HEK293T (cell line): ENCODE data around the gene IGIP.

Experiments used
- CTCF ChIA-PET: fragments of 350-600 bp; formaldehyde crosslinking; extraction: SDS; loops from one replicate; lab custom pipeline; 2021; ENCODE audit warnings: antibody characterized with exemption, inconsistent platforms; lab: Yijun Ruan, JAX
- POLR2A ChIA-PET: fragments of 350-600 bp; formaldehyde crosslinking; extraction: SDS; loops from one replicate; lab custom pipeline; 2020; ENCODE audit warnings: antibody characterized with exemption, inconsistent platforms; lab: Yijun Ruan, JAX
- DNase-seq: peaks from one replicate; pipeline ENCODE4 v3.0.0; 2012; ENCODE audit warnings: mixed read lengths; ENCODE audit errors: extremely low spot score
- ARNT ChIP-seq: fragments of 450-650 bp; IDR thresholded peaks from 2 replicates; pipeline ENCODE4 v1.6.1; 2017; ENCODE audit warnings: mild to moderate bottlenecking
- BHLHE40 ChIP-seq: fragments of 450-650 bp; IDR thresholded peaks from 2 replicates; pipeline ENCODE4 v1.6.1; 2016; ENCODE audit warnings: mild to moderate bottlenecking, moderate library complexity, borderline replicate concordance
- CTBP1 ChIP-seq: fragments of 450-650 bp; IDR thresholded peaks from 2 replicates; pipeline ENCODE4 v1.6.1; 2016; ENCODE audit warnings: borderline replicate concordance
- ELF4 ChIP-seq: fragments of 450-650 bp; IDR thresholded peaks from 2 replicates; pipeline ENCODE4 v1.6.1; 2017; ENCODE audit warnings: antibody characterized with exemption
- FOXA1 ChIP-seq: fragments of 450-650 bp; IDR thresholded peaks from 2 replicates; pipeline ENCODE4 v1.6.1; 2016; ENCODE audit warnings: mild to moderate bottlenecking
- FOXK2 ChIP-seq: fragments of 450-650 bp; IDR thresholded peaks from 2 replicates; pipeline ENCODE4 v1.6.1; 2016; ENCODE audit warnings: mild to moderate bottlenecking
- FOXM1 ChIP-seq: fragments of 450-650 bp; IDR thresholded peaks from 2 replicates; pipeline ENCODE4 v1.6.1; 2017; ENCODE audit warnings: mild to moderate bottlenecking, borderline replicate concordance
- HDGF ChIP-seq: fragments of 450-650 bp; IDR thresholded peaks from 2 replicates; pipeline ENCODE4 v1.6.1; 2017; ENCODE audit warnings: antibody characterized with exemption, borderline replicate concordance
- L3MBTL2 ChIP-seq: fragments of 450-650 bp; conservative IDR thresholded peaks from 2 replicates; pipeline ENCODE4 v1.6.1; 2016; ENCODE audit warnings: mild to moderate bottlenecking
- LEF1 ChIP-seq: fragments of 450-650 bp; IDR thresholded peaks from 2 replicates; pipeline ENCODE4 v1.6.1; 2017; ENCODE audit warnings: mild to moderate bottlenecking, borderline replicate concordance
- NFRKB ChIP-seq: fragments of 450-650 bp; IDR thresholded peaks from 2 replicates; pipeline ENCODE4 v1.6.1; 2016; ENCODE audit warnings: mild to moderate bottlenecking, moderate library complexity
- SP1 ChIP-seq: fragments of 450-650 bp; IDR thresholded peaks from 2 replicates; pipeline ENCODE4 v1.6.1; 2017
- SUZ12 ChIP-seq: fragments of 450-650 bp; IDR thresholded peaks from 2 replicates; pipeline ENCODE4 v1.6.1; 2016; ENCODE audit warnings: mild to moderate bottlenecking
- TARDBP ChIP-seq: fragments of 450-650 bp; IDR thresholded peaks from 2 replicates; pipeline ENCODE4 v1.6.1; 2016
- ZNF384 ChIP-seq: fragments of 450-650 bp; IDR thresholded peaks from 2 replicates; pipeline ENCODE4 v1.6.1; 2016
- TF ChIP-seq, protein P1 (sequence below): fragments of 450-650 bp; IDR thresholded peaks from 2 replicates; pipeline ENCODE4 v1.6.1; 2016

Gene IGIP

DNA sequence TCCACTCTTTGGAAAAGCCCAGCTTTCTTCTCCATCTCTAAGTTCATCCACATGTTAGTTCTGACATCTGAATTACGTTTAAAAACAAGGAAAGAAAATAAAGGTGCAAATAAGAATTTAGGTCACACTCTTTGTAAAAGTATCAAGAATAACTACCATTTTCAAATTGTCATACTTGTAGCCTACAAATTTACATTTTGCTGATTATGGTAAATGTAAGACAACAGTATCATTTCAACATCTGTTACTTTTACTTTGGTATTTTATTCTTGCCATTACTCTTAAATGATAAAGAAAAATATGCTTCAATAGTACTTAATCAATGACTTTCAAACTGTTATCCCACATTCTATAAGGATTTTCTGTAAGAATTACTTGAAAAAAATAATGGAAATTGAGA is 21.6 kb upstream of the IGIP start:
- no peak for DNase-seq
- ChIA-PET POLR2A (no interaction called here), CTCF (no interaction called here)
- TF ChIP-seq, protein P1, sequence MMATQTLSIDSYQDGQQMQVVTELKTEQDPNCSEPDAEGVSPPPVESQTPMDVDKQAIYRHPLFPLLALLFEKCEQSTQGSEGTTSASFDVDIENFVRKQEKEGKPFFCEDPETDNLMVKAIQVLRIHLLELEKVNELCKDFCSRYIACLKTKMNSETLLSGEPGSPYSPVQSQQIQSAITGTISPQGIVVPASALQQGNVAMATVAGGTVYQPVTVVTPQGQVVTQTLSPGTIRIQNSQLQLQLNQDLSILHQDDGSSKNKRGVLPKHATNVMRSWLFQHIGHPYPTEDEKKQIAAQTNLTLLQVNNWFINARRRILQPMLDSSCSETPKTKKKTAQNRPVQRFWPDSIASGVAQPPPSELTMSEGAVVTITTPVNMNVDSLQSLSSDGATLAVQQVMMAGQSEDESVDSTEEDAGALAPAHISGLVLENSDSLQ, result no peak
- TF ChIP-seq TARDBP, result no peak
- no peak for TF ChIP-seq CTBP1
- no peak for TF ChIP-seq L3MBTL2
- no peak for TF ChIP-seq FOXM1
- TF ChIP-seq NFRKB, result no peak
- TF ChIP-seq SUZ12, result no peak

DNA sequence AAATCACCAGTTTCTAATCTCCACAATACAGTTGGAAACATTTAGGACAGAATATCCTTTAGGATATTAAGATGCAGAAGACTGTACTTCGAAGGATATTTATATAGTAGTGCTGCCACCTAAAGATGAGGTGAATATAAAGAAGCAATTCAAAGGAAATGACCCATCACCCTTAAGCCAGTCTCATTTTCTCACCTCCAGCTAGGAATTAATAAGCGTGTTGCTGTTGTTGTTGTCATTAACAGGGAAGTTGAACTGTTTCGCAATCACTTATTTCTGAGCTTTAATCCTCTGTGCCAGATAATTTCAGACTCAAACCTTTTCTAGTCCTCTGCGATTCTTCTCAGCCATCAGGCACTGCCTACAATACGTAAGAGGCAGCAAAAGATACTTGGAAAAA is 19.6 kb upstream of the IGIP start:
- TF ChIP-seq TARDBP (no peak), ELF4 (no peak), ARNT (no peak), SUZ12 (no peak)
- CTCF ChIA-PET, result interaction anchor here (0.6 to 1.1 kb wide), 2 partner anchors 12 to 1046 kb away, joined by 3 to 5 read pairs; no protein-coding TSS in a partner anchor
- POLR2A ChIA-PET, result interaction anchor here (0.6 to 3.7 kb wide), 3 partner anchors 10 to 125 kb away, joined by 4 to 20 read pairs (median 4); no protein-coding TSS in a partner anchor
- DNase-seq, result no peak

DNA sequence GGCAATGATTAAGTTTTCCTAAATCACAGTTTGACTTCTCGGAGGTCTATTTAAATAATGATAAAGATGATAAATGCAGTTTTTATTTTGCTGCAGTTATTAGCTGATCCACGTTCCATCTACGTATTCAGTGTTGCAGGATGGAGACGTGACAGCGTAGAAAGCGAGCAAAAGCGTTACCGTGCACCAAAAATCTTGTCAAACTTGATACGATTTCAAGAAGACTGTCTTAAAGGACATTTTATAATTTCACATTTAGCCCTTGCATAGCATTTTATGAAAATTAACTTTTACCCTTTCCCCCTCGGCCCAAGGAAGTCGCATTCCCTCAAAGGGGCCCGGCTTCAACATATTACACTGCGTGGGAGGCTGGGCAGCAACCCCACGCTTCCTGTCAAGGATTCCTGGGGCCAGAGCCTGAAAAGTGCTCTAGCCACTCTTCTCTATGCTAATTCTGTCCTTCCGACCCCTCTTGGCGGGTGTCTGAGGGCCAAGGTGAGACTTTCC is 18.9 kb upstream of the IGIP start:
- POLR2A ChIA-PET, result interaction anchor here (0.9 to 3.7 kb wide), 14 partner anchors 8 to 49 kb away, joined by 3 to 20 read pairs (median 4); no protein-coding TSS in a partner anchor
- CTCF ChIA-PET, result no interaction called here
- TF ChIP-seq LEF1 (no peak), ZNF384 (no peak), NFRKB (no peak), SP1 (no peak), TARDBP (no peak), HDGF (no peak), BHLHE40 (no peak), L3MBTL2 (no peak), SUZ12 (no peak), ELF4 (no peak), CTBP1 (no peak), FOXM1 (no peak), FOXA1 (no peak), FOXK2 (no peak)
- TF ChIP-seq, protein P1, result no peak
- DNase-seq, result no peak

DNA sequence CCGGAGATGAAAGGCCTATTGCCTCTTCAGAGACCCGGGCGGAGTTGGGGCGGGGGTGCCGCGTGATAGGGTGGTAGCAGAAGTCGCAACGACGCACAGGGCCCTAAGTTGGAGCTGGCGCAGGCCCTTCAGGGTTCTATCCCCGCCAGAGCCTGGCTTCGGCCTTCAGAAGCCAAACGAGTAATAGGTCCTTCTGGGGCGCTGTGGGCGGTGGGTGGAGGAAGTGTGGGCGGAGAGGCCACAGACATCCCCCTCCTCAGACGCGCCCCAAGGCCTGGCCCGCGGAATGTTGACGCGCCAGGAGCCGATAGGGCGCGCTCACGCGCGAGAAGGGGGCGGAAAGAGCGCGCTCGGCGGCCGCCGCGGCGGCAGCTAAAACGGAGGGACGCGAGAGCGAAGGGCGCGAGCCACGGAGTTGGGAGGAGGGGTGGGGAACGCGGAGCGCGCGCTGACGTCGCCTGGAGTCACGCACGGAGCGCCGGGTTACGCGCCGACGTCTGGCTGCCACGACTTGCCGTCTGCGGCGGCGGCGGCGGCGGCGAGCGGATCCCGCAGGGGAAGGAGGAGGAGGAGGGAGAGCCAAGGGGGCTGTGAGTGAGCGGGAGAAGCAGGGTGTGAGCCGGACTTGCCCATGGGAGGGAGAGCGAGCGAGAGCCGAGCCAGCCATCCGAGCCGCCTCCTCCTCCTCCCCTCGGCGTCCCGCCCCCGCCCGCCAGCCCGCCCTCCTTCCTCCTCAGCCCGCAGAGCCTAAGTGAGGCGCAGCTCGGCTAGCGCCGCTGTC is 18.2 kb upstream of the IGIP start:
- TF ChIP-seq SUZ12 (no peak), L3MBTL2 (peak; percentile 73), FOXA1 (no peak), NFRKB (no peak), CTBP1 (peak; percentile 71; the same call in 1 of the 2 replicates), SP1 (no peak), TARDBP (peak; percentile 51; the same call in 1 of the 2 replicates), ZNF384 (no peak), ELF4 (no peak), BHLHE40 (no peak), HDGF (no peak)
- TF ChIP-seq, protein P1, result no peak
- DNase-seq, result peak; percentile 89
- CTCF ChIA-PET, result no interaction called here
- POLR2A ChIA-PET, result interaction anchor here (0.6 to 3.7 kb wide), 18 partner anchors 9 to 69 kb away, joined by 3 to 20 read pairs (median 4); partner anchors contain the start of gene NRG2

DNA sequence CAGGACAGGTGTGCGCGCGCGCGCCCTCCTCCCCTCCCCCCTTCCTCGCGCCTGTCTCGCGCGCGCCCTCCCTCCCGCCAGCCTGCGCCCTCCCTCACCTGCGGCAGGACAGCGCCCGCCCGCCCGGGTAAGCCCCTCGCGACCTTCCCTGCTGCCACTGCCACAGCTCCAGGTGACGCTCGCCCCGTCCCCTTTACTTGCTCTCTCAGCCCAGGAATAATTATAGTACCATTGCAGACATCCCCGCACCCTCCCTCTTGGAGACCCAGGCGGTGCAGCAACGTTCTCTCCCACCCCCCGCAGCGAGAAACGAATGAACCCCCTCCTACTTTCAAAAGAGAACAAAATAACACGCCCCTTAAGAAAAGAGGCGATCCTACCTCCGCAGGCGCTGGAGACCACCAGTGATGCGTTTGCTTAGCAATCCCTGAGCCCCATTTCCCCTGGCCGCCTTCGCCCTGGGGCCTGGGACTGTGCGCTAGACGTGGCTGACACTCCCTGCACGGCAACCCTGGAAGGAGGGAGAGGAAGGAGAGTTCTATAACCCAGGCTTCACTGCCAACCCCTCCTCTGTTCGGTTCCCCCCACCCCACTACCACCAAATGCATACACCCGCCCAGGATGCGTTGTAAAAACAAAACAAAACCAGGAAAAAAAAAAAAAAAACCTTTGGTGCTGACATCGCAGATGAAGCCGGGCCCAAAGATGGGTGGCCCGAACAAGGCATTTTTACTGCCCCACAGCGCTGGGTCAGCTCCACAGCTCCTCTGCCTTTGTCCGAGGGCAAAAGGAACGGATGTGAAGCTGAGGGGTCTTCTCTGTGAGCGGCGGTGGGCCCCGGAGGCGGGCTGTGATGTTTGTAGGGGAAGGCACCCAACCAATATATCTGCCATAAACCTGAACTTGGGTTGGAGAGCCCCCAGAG is 17.4 kb upstream of the IGIP start:
- POLR2A ChIA-PET, result interaction anchor here (0.5 to 3.7 kb wide), 23 partner anchors 8 to 100 kb away, joined by 3 to 20 read pairs (median 4); partner anchors contain the start of gene NRG2

More for the DNA sequence above, 17.4 kb upstream of the IGIP start:
- peak; percentile 28 for DNase-seq
- no peak for TF ChIP-seq BHLHE40
- 0 out of 2 replicates have a peak, but pooled peaks have one; percentile 18 for TF ChIP-seq L3MBTL2
- TF ChIP-seq NFRKB, result no peak
- no peak for TF ChIP-seq TARDBP
- TF ChIP-seq ELF4, result no peak
- TF ChIP-seq HDGF, result no peak
- TF ChIP-seq CTBP1, result no peak
- TF ChIP-seq ZNF384, result no peak
- CTCF ChIA-PET, result interaction anchor here (1.3 to 1.4 kb wide), 2 partner anchors 36 kb away, joined by 3 to 4 read pairs; no protein-coding TSS in a partner anchor
